WERI-Rb-1 (cell line): ENCODE measurements around the gene SEMA3D.

Experiments
- DNase-seq: peaks from one replicate; pipeline ENCODE4 v3.0.0-alpha.2; 2020
- H3K27ac ChIP-seq: fragments of 250-450 bp; sonication (Bioruptor Pico); 2 replicates; pipeline ENCODE4 v1.5.1; 2020; ENCODE audit warnings: mild to moderate bottlenecking, moderate library complexity
- H3K27me3 ChIP-seq: fragments of 250-450 bp; sonication (Bioruptor Pico); 2 replicates; pipeline ENCODE4 v1.5.1; 2021; ENCODE audit warnings: mild to moderate bottlenecking, low read depth, moderate library complexity; ENCODE audit not compliant: insufficient read depth, severe bottlenecking
- H3K36me3 ChIP-seq: fragments of 250-450 bp; sonication (Bioruptor Pico); 2 replicates; pipeline ENCODE4 v1.5.1; 2020; ENCODE audit warnings: mild to moderate bottlenecking, moderate library complexity
- H3K4me3 ChIP-seq: 2 replicates; pipeline ENCODE4 v1.5.1; 2011; ENCODE audit warnings: low read depth, mild to moderate bottlenecking, control low read depth, low read length
- H3K9me3 ChIP-seq: fragments of 250-450 bp; sonication (Bioruptor Pico); 2 replicates; pipeline ENCODE4 v1.5.1; 2021; ENCODE audit warnings: mild to moderate bottlenecking, moderate library complexity; ENCODE audit not compliant: severe bottlenecking
- CTCF ChIP-seq: IDR thresholded peaks from 2 replicates; pipeline ENCODE4 v1.5.1; 2011; ENCODE audit warnings: low read depth, mild to moderate bottlenecking, control low read depth, inconsistent platforms, low read length

The SEMA3D gene

GRCh38 chr7:85102813-85103350 lies 84.0 kb downstream of the SEMA3D start:
- Histone ChIP-seq H3K27me3 (no peaks in the 10 kb centered on the region), H3K4me3 (no peak overlapping the region), H3K9me3 (no peaks in the 10 kb centered on the region), H3K36me3 (no peaks in the 10 kb centered on the region), H3K27ac (no peak overlapping the region)
- DNase-seq, result no peak
- no peak for TF ChIP-seq CTCF

DNA sequence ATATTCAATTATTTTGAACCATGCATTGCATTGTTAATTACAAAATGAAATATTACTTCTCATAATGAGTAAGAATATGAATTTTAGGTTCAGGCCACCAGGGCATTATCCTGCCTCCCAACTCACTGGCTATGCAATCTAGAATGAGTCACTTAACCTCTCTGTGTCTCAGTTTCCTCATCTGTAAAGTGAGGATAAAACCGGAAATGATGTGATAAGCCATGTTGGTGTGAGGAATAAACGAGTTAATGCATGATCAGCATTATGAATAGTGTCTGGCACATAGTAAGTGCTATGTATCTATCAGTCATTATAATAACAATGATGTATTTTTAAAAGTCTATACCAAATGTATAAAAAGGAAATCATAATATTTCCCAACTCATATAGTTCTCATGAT lies 85.5 kb downstream of the SEMA3D start:
- Histone ChIP-seq H3K9me3 (no peaks in the 10 kb centered on the region), H3K27ac (no peak overlapping the region), H3K36me3 (no peaks in the 10 kb centered on the region), H3K4me3 (no peak overlapping the region), H3K27me3 (no peaks in the 10 kb centered on the region)
- no peak for TF ChIP-seq CTCF
- no peak for DNase-seq

GRCh38 chr7:85097844-85098243 lies 89.0 kb downstream of the SEMA3D start:
- no peak for TF ChIP-seq CTCF
- Histone ChIP-seq H3K9me3 (no peaks in the 10 kb centered on the region), H3K36me3 (no peaks in the 10 kb centered on the region), H3K27ac (no peak overlapping the region), H3K27me3 (no peaks in the 10 kb centered on the region), H3K4me3 (no peak overlapping the region)
- no peak for DNase-seq

- no peak overlapping the region for H3K4me3 ChIP-seq
- H3K9me3 ChIP-seq, result no peaks in the 10 kb centered on the region
- TF ChIP-seq CTCF, result no peak
- no peaks in the 10 kb centered on the region for H3K27me3 ChIP-seq
- DNase-seq, result no peak
- H3K36me3 ChIP-seq, result no peaks in the 10 kb centered on the region
- no peak overlapping the region for H3K27ac ChIP-seq
Measured at GRCh38 chr7:85095806-85096205, 91.0 kb downstream of the SEMA3D start.

- no peaks in the 10 kb centered on the region for H3K36me3 ChIP-seq
- H3K4me3 ChIP-seq, result no peak overlapping the region
- TF ChIP-seq CTCF, result no peak
- DNase-seq, result no peak
- H3K27me3 ChIP-seq, result no peaks in the 10 kb centered on the region
- H3K27ac ChIP-seq, result no peak overlapping the region
- no peaks in the 10 kb centered on the region for H3K9me3 ChIP-seq
Measured at GRCh38 chr7:85095366-85095765, 91.5 kb downstream of the SEMA3D start.

DNA sequence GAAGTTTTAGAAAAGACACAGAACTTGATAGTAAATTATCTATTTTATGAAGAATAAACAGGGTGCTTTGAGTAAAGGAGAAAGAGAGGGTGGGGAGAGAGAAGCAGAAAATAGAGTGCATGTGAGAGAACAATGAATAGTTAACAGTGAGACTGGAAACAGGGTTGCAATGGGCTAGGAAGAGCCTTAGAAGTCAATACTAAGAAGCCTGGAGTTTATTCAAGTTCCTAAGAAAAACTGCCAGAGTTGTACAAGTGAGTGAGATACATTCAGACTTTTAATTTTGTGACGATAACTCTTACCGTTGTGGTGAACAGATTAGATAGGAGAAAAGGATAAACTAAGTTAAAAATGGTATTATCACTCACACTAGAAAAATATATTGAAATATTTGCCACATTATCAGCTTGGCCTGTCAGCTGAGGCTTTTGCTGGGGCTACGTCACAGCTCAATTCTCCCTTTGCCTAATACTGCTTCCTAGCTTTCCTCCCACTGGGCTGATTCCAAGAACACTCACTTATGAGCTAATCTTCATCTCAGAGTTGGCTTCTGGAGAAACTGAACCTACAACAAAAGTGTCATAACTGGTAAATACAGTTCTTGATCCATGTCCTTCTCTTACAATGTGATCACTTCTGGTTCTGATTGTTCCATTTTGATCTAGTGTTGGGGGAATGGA lies 92.7 kb downstream of the SEMA3D start:
- DNase-seq, result no peak
- H3K4me3 ChIP-seq, result no peak overlapping the region
- no peak for TF ChIP-seq CTCF

More for the DNA sequence above, 92.7 kb downstream of the SEMA3D start:
- no peaks in the 10 kb centered on the region for H3K9me3 ChIP-seq
- H3K36me3 ChIP-seq, result no peaks in the 10 kb centered on the region
- no peak overlapping the region for H3K27ac ChIP-seq
- no peaks in the 10 kb centered on the region for H3K27me3 ChIP-seq
